ENCODE measurements around the gene MRPL58. TPM values are rescaled to one million over a fixed set of nuclear protein-coding genes. Genes with fewer than 3 reads are reported as not detected.

MRPL58 gene
- total and polyA plus RNA-seq, 2 of the 8 experiments (the other 6 are each of a cell fraction or from before 2014, with no cell fraction given), result 43.6 to 49.1 TPM

DNA sequence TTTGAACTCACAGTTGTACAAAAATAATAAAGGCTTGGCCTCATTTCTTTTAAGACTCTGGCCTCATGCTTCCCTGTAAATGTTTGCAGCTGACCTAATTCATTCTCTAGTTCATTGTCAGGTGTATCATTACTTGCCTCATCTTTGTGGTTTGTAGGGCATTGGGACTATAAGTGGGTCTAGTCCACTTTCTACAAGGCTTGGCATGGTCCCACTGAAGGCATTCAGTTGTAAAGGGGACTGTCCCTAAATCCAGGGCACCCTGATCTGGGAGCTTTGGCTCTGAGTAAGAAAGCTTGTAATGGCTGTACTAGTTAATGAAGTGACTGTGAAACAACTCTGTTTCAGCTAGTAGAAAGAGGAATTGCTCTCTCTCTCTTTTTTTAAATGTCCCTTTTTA, 37.2 kb downstream of the MRPL58 start:
- no peak overlapping the region for H2BK120ac ChIP-seq (replicated peaks; ENCODE audit: low read depth, low read length)
- ChIA-PET CTCF (ENCODE audit: partially characterized antibody) (interaction anchor here (0.7 to 2.1 kb wide), 6 partner anchors 10 to 238 kb away, joined by 3 to 5 read pairs (median 3); no protein-coding TSS in a partner anchor), POLR2A (ENCODE audit: partially characterized antibody) (interaction anchor here (1.2 to 4.8 kb wide), 4 partner anchors 10 to 55 kb away, joined by 4 to 20 read pairs (median 6); partner anchors contain the start of gene MRPL58)
- no peak overlapping the region for H3K14ac ChIP-seq (ENCODE audit: insufficient read length)
- peaks cover 0 to 8% (median 1%) of the 10 kb centered on the region in 4 experiments; a peak in 3 of 7 replicates for H3K4me1 ChIP-seq (replicated peaks in 1 of 4; ENCODE audit: control insufficient read depth in 3 of 4, insufficient read depth in 4 of 4, low read length in 3 of 4)
- DNase-seq (ENCODE audit: low read depth in 1 of 2, low spot score in 2 of 2) (no peak), FAIRE-seq (no peak)
- H3K27me3 ChIP-seq (replicated peaks in 1 of 4; ENCODE audit: control insufficient read depth in 3 of 4, extremely low read depth in 1 of 4, insufficient read depth in 3 of 4, low read length in 3 of 4), result no peaks in the 10 kb centered on the region
- peaks cover 4 to 5% of the 10 kb centered on the region in 2 experiments for H4K20me1 ChIP-seq (replicated peaks in 1 of 2; ENCODE audit: control insufficient read depth in 1 of 2, insufficient read depth in 2 of 2, low read length in 2 of 2)
- H3K27ac ChIP-seq (ENCODE audit: low read depth, low read length), result no peak overlapping the region
- no peak overlapping the region; a peak in 1 of 4 replicates for H3K4me2 ChIP-seq (ENCODE audit: insufficient read depth in 1 of 2, low read depth in 2 of 2, low read length in 2 of 2)
- H3K9ac ChIP-seq (replicated peaks in 1 of 4; ENCODE audit: extremely low read depth in 1 of 4, low read depth in 3 of 4, low read length in 3 of 4), result no peak overlapping the region
- H2BK12ac ChIP-seq (ENCODE audit: low read depth, low read length), result no peak overlapping the region
- H3K23ac ChIP-seq (ENCODE audit: insufficient read length), result no peak overlapping the region
- no peaks in the 10 kb centered on the region for H3K9me3 ChIP-seq (ENCODE audit: insufficient read depth in 2 of 2, low read depth in 1 of 2, low read length in 1 of 2)
- peaks cover 6% of the 10 kb centered on the region; the same call in 1 of the 2 replicates for H3K79me1 ChIP-seq (ENCODE audit: low read depth, low read length)
- no peaks in the 10 kb centered on the region; the same call in 1 of the 2 replicates for H3K23me2 ChIP-seq (ENCODE audit: low read depth, low read length)
- no peak overlapping the region for H3K4me3 ChIP-seq (ENCODE audit: extremely low read depth in 1 of 4, insufficient read depth in 2 of 4, low read depth in 3 of 4, low read length in 4 of 4)
- H3K4ac ChIP-seq (replicated peaks; ENCODE audit: insufficient read length, low read depth, low read length), result no peak overlapping the region
- H4K8ac ChIP-seq (ENCODE audit: extremely low read depth, insufficient read depth, low read length), result no peak overlapping the region
- no peak overlapping the region for H3K18ac ChIP-seq (ENCODE audit: extremely low read depth, low read length)
- peaks cover 2 to 44% (median 25%) of the 10 kb centered on the region in 4 experiments; a peak in 7 of 8 replicates for H3K36me3 ChIP-seq (ENCODE audit: control insufficient read depth in 2 of 4, insufficient read depth in 4 of 4, low read length in 3 of 4)
- no peak overlapping the region for H2BK15ac ChIP-seq (ENCODE audit: low read length)
- no peak overlapping the region for H2BK20ac ChIP-seq (ENCODE audit: low read length)
- no peak overlapping the region for H4K91ac ChIP-seq (replicated peaks; ENCODE audit: insufficient read length, low read length)
- no peak overlapping the region for H2BK5ac ChIP-seq (ENCODE audit: low read depth, low read length)
- H3K79me2 ChIP-seq (ENCODE audit: control insufficient read depth in 1 of 2, insufficient read depth in 2 of 2, low read length in 2 of 2), result peaks cover 8 to 32% of the 10 kb centered on the region in 2 experiments
- H3K56ac ChIP-seq (replicated peaks; ENCODE audit: insufficient read length, low read depth, low read length), result no peak overlapping the region
- H2AFZ ChIP-seq (ENCODE audit: low read length), result no peak overlapping the region
- H2AK5ac ChIP-seq (ENCODE audit: low read depth, low read length), result no peak overlapping the region
- no peak overlapping the region for H4K5ac ChIP-seq (ENCODE audit: insufficient read length, low read depth, low read length)
- TF ChIP-seq SP1 (IDR thresholded peaks at IDR 0.05; ENCODE audit: low read depth, low read length) (no peak), TBP (IDR thresholded peaks at IDR 0.05; ENCODE audit: low read depth, low read length) (no peak), SP2 (IDR thresholded peaks at IDR 0.05; ENCODE audit: low read length) (no peak), CBX5 (IDR thresholded peaks at IDR 0.05; ENCODE audit: low read depth, low read length) (no peak), SIRT6 (IDR thresholded peaks at IDR 0.05; ENCODE audit: low read length) (no peak), JUN (IDR thresholded peaks at IDR 0.05; ENCODE audit: low read depth, low read length) (no peak), SP4 (IDR thresholded peaks at IDR 0.05; ENCODE audit: low read length) (no peak), RBBP5 (IDR thresholded peaks at IDR 0.05; ENCODE audit: borderline replicate concordance, low read depth, low read length) (no peak), JUND (IDR thresholded peaks at IDR 0.05; ENCODE audit: low read length) (no peak), POLR2AphosphoS5 (IDR thresholded peaks at IDR 0.05; ENCODE audit: low read depth, low read length) (no peak), CHD1 (IDR thresholded peaks at IDR 0.05; ENCODE audit: low read depth, low read length) (no peak), USF2 (IDR thresholded peaks at IDR 0.05; ENCODE audit: low read length) (no peak), GTF2F1 (IDR thresholded peaks at IDR 0.05; ENCODE audit: borderline replicate concordance, low read depth, low read length) (no peak)
- TF ChIP-seq, protein P1, sequence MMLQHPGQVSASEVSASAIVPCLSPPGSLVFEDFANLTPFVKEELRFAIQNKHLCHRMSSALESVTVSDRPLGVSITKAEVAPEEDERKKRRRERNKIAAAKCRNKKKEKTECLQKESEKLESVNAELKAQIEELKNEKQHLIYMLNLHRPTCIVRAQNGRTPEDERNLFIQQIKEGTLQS (IDR thresholded peaks at IDR 0.05; ENCODE audit: insufficient read depth, low read depth, low read length), result no peak
